ENCODE data around the gene CREG2. TPM values are rescaled to one million over a fixed set of nuclear protein-coding genes. Genes with fewer than 3 reads are reported as not detected.

CREG2 gene
- total RNA-seq, 1 experiment from 2014 or later: not detected

DNA sequence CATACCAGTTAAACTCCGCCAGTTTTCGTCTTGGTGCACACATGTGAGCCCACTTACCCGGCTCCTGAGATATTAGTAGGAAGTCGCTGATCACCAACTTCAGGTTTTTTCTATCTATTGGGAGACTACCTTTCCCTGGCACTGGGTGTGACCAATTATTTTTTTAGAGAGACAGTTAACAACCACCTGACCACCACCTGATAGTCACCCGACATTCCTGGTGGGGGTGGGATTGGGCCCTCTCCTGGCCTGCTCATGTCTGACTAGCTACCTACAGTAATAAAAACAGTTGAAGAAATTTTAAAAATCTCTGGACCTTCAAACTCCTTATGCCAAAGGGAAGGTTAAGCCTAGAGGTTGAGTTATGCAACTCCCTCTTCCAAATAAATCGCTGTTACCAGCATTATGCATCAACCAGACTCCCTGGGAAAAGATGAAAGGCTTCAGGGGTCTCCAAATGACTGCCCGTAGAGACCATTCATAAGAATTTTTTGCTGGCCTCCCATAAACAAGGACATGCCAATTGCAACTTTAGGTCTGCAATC is 27.8 kb downstream of the CREG2 start:
- no peak overlapping the region for H3K4me3 ChIP-seq (ENCODE audit: low read depth, low read length, poor library complexity, severe bottlenecking)
- no TSS peak for BruUV-seq (replicated peaks)
- ChIA-PET POLR2A (ENCODE audit: low non-redundant PET) (no interaction called here), CTCF (no interaction called here)
- no peaks in the 10 kb centered on the region for H3K9me3 ChIP-seq (ENCODE audit: low read depth, low read length, poor library complexity, severe bottlenecking)
- intact Hi-C loops (cut with micrococcal nuclease; ENCODE audit: unreplicated experiment): no loop called here
- peaks cover 9% of the 10 kb centered on the region for H3K27me3 ChIP-seq (replicated peaks; ENCODE audit: insufficient read depth, low read depth, low read length, poor library complexity)
- no peaks in the 10 kb centered on the region for H3K4me1 ChIP-seq (ENCODE audit: insufficient read depth, low read length, poor library complexity, severe bottlenecking)
- H3K36me3 ChIP-seq (ENCODE audit: insufficient read depth, low read length, poor library complexity, severe bottlenecking): no peaks in the 10 kb centered on the region
- DNase-seq (ENCODE audit: low spot score): no peak
- TF ChIP-seq, protein P1, sequence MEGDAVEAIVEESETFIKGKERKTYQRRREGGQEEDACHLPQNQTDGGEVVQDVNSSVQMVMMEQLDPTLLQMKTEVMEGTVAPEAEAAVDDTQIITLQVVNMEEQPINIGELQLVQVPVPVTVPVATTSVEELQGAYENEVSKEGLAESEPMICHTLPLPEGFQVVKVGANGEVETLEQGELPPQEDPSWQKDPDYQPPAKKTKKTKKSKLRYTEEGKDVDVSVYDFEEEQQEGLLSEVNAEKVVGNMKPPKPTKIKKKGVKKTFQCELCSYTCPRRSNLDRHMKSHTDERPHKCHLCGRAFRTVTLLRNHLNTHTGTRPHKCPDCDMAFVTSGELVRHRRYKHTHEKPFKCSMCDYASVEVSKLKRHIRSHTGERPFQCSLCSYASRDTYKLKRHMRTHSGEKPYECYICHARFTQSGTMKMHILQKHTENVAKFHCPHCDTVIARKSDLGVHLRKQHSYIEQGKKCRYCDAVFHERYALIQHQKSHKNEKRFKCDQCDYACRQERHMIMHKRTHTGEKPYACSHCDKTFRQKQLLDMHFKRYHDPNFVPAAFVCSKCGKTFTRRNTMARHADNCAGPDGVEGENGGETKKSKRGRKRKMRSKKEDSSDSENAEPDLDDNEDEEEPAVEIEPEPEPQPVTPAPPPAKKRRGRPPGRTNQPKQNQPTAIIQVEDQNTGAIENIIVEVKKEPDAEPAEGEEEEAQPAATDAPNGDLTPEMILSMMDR (conservative IDR thresholded peaks at IDR 0.05; ENCODE audit: low read depth, low read length): no peak
- no peak for TF ChIP-seq EZH2 (IDR thresholded peaks at IDR 0.05; ENCODE audit: borderline replicate concordance, low read depth, low read length, poor library complexity, severe bottlenecking)
- H3K27ac ChIP-seq (ENCODE audit: low read depth, low read length, poor library complexity, severe bottlenecking): no peak overlapping the region

- no peak for TF ChIP-seq EZH2 (IDR thresholded peaks at IDR 0.05; ENCODE audit: borderline replicate concordance, low read depth, low read length, poor library complexity, severe bottlenecking)
- TF ChIP-seq, protein P1 (conservative IDR thresholded peaks at IDR 0.05; ENCODE audit: low read depth, low read length): no peak
- H3K4me1 ChIP-seq (ENCODE audit: insufficient read depth, low read length, poor library complexity, severe bottlenecking): no peaks in the 10 kb centered on the region
- H3K9me3 ChIP-seq (ENCODE audit: low read depth, low read length, poor library complexity, severe bottlenecking): no peaks in the 10 kb centered on the region
- H3K36me3 ChIP-seq (ENCODE audit: insufficient read depth, low read length, poor library complexity, severe bottlenecking): no peaks in the 10 kb centered on the region
- no peak for DNase-seq (ENCODE audit: low spot score)
- H3K27me3 ChIP-seq (replicated peaks; ENCODE audit: insufficient read depth, low read depth, low read length, poor library complexity): peaks cover 9% of the 10 kb centered on the region
- ChIA-PET POLR2A (ENCODE audit: low non-redundant PET) (no interaction called here), CTCF (interaction anchor here (0.6 kb wide), 1 partner anchor 15 kb away, joined by 3 read pairs; no protein-coding TSS in a partner anchor)
- H3K4me3 ChIP-seq (ENCODE audit: low read depth, low read length, poor library complexity, severe bottlenecking): no peak overlapping the region
- intact Hi-C loops (cut with micrococcal nuclease; ENCODE audit: unreplicated experiment): no loop called here
- no peak overlapping the region for H3K27ac ChIP-seq (ENCODE audit: low read depth, low read length, poor library complexity, severe bottlenecking)
- no TSS peak for BruUV-seq (replicated peaks)
Observed at GRCh38 chr2:101357376-101357775, 29.9 kb downstream of the CREG2 start.

DNA sequence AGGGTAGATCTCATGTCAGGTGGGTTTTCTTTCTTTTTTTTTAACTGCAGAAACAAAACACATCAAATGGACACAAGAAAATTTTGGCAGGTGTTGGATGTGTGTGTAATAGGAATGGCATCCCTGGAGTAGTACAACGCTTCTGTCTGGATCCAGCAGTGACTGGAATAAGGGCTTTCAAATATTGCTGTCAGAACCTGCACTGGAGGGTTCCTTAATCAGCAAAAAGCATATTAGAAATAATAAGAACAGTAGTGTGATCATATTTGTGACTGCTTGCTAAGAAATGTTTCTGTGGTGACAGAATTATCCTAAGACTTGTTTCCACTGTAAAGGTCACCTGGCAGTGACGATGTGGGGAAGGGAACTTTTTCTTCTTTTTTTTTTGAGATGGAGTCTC is 30.8 kb downstream of the CREG2 start:
- POLR2A ChIA-PET (ENCODE audit: low non-redundant PET): no interaction called here
- no peak for DNase-seq (ENCODE audit: low spot score)
- peaks cover 9% of the 10 kb centered on the region for H3K27me3 ChIP-seq (replicated peaks; ENCODE audit: insufficient read depth, low read depth, low read length, poor library complexity)
- H3K36me3 ChIP-seq (ENCODE audit: insufficient read depth, low read length, poor library complexity, severe bottlenecking): no peaks in the 10 kb centered on the region
- H3K4me1 ChIP-seq (ENCODE audit: insufficient read depth, low read length, poor library complexity, severe bottlenecking): no peaks in the 10 kb centered on the region
- H3K4me3 ChIP-seq (ENCODE audit: low read depth, low read length, poor library complexity, severe bottlenecking): no peak overlapping the region
- CTCF ChIA-PET: no interaction called here
- no peaks in the 10 kb centered on the region for H3K9me3 ChIP-seq (ENCODE audit: low read depth, low read length, poor library complexity, severe bottlenecking)
- no TSS peak for BruUV-seq (replicated peaks)
- H3K27ac ChIP-seq (ENCODE audit: low read depth, low read length, poor library complexity, severe bottlenecking): no peak overlapping the region
- intact Hi-C loops (cut with micrococcal nuclease; ENCODE audit: unreplicated experiment): no loop called here
- TF ChIP-seq, protein P1 (conservative IDR thresholded peaks at IDR 0.05; ENCODE audit: low read depth, low read length): no peak
- no peak for TF ChIP-seq EZH2 (IDR thresholded peaks at IDR 0.05; ENCODE audit: borderline replicate concordance, low read depth, low read length, poor library complexity, severe bottlenecking)

All from A673 (cell line).